ENCODE results near the gene PLCB3.
"Not testable (repeated sequence)": the region's sequence is repeated elsewhere in the genome, so short reads cannot be mapped to it uniquely, and the experiment has no call there.

PLCB3 gene

DNA sequence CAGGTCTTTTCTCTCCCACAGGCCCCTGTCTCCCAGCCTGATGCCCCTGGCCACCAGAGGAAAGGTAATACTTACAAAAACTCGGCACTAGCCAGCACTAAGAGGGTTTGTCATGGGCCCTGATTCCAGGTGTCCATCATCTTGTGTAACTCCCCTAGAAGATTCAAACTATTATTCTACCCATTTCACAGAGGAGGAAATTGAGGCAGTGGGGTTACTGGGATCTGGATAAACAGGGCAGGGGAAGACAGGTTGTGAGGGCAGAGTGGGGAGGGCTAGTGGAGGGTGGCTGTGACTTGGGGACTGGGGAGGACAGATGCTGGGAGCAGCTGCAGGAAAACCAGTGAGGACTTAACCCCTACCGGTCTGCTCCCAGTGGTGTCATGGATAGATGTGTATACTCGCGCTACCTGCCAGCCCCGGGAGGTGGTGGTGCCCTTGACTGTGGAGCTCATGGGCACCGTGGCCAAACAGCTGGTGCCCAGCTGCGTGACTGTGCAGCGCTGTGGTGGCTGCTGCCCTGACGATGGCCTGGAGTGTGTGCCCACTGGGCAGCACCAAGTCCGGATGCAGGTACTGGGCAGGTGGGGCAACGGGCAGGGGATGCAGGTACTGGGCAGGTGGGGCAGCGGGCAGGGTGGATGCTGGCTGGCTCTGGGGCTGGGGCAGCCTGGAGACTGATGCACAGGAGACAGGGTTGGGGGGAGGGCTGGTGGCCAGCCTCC is 15.7 kb upstream of the PLCB3 start:
- DNase-seq (ENCODE audit: low read depth in 2 of 2) = no peak

DNA sequence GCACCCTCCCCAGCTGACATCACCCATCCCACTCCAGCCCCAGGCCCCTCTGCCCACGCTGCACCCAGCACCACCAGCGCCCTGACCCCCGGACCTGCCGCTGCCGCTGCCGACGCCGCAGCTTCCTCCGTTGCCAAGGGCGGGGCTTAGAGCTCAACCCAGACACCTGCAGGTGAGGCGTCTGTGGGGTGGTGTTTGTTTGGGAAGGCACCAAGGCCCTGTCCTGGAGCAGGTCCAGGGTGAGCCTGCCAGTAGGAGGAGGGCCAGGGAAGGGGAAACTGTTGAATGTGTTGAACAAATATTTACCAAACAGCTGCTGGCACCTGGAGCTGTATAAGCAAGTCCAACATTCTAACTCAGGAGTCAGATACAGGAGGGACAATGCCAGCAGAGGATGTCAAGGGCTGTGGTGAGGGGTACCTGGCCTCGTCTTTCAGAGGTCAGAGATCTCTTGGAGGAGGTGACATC is 13.8 kb upstream of the PLCB3 start:
- no peak for DNase-seq (ENCODE audit: low read depth in 2 of 2)

DNA sequence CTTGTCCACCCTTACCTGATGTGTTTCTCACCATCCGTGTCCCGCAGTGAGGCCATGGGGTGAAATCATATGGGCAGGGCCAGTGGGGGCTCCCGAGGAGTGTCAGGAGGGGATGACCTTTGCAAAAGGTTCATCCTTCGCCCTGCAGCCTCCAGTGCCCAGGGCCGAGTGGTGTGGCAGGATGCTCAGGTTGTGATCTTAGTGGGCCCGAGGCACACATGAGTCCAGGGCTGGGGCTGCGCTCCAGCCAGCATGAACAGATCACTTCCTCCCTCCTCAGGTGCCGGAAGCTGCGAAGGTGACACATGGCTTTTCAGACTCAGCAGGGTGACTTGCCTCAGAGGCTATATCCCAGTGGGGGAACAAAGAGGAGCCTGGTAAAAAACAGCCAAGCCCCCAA is 13.3 kb upstream of the PLCB3 start:
- no peak for DNase-seq (ENCODE audit: low read depth in 2 of 2)

DNA sequence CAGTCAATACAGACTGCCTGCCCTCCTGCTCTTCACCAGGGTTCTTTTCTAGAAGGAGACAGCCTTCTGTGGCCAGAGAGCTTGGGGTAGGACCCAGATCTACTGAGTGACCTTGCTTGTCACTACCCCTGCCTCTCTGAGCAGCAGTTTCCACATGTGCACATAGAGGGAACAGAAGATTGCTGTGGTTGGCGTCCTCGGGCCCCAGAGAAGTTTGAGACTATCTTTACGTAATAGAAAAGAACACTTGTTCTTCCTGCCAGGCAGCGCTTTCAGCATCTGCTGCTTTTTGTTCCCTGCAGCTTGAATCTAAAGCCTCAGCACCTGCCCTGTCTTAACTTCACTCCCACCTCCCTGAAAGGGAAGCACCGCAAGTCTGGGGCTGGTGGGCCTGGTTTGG is 12.3 kb upstream of the PLCB3 start:
- no peak for DNase-seq (ENCODE audit: low read depth in 2 of 2)

DNA sequence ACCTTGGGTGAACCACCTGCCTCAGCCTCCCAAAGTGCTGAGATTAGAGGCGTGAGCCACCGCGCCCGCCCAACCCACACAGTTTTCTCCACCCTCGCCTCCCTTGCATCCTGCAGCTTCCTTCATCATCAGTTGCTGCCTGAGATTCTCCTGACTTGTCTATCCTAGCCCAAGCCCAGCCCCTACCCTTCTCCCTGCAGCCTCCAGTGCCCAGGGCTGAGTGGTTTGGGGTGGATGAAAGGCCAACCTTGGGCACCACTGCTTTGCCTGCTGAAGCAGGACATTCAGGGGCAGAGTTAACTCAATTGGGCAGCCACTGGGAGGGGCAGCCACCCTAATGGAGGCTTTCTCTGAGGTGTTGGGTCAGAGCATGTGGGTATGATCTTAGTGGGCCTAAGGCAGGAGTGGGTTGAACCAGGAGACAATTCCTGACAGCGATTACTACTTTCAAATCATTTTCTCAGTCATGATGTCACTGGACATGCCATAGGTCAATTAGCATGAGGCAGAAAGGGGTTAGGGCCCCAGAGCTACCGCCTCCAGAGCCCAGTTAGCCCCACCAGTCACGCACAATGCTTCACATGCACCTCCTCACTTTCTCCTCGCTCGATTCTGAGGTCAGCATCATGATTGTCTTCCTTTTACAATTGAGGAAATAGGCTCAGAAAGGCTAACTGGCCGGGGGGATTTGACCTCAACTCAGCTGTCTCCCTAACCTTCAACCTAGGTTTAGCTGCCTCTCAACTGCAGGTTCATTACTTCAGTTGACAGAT is 11.5 kb upstream of the PLCB3 start:
- DNase-seq (ENCODE audit: low read depth in 2 of 2) = no peak

DNA sequence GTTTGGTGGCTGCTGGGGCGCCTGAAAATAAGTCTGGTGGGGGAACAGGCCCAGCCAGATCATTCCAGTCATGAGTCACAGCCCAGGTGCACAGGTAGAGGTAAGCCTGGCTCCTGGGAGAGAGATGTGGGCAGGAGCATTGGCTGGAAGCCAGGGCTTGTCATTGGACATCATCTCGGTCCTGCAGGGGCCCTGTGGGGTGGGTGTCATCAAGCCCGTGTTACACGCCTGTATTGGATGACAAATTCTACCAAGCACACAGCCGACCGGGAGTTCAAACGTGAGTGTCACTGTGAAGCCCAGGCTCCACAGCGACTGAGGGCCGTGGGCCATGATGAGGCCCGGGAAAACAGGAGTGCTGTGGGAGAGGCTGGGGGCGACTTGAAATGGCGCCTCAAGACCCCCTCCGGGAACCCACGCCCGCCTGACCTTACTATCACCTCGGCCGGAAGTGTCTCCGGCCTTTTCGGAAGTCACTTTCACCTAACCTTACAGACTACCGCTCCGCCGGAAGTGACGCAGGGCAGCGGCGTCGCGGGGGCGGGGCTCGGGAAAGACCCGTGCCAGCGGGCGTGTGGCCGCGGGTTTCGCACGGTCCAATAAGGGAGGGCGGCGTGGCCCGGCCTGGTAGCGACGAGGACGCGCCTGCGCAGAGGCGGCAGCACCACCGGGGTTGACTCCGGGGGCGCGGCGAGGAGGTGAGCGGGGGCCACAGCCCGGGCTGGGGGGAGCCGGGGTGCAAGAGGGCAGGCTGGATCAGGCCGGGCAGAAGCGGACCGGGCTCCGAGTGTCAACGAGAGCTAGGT is 10.7 kb upstream of the PLCB3 start, which contains the start of gene FKBP2:
TSS of gene FKBP2 (plus strand) at position 661 of the 806 bp plus-strand sequence. CDS start 1,293 bp downstream, outside the sequence.
- DNase-seq (ENCODE audit: low read depth in 2 of 2) = peak; percentile 96 to 99

DNA sequence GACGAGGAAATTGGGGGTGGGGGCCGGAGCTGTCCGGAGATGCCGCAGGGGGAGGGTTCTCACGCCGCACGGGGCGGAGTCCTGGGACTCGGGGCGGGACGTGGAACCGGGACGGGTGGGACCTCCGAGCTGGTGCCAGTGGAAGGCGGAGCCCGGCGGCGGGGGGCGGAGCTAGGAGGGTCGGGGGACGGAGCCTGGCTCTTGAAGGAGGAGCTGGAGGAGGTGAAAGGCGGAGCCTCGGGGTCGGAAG is 10.2 kb upstream of the PLCB3 start:
- DNase-seq (ENCODE audit: low read depth in 2 of 2) = no peak

DNA sequence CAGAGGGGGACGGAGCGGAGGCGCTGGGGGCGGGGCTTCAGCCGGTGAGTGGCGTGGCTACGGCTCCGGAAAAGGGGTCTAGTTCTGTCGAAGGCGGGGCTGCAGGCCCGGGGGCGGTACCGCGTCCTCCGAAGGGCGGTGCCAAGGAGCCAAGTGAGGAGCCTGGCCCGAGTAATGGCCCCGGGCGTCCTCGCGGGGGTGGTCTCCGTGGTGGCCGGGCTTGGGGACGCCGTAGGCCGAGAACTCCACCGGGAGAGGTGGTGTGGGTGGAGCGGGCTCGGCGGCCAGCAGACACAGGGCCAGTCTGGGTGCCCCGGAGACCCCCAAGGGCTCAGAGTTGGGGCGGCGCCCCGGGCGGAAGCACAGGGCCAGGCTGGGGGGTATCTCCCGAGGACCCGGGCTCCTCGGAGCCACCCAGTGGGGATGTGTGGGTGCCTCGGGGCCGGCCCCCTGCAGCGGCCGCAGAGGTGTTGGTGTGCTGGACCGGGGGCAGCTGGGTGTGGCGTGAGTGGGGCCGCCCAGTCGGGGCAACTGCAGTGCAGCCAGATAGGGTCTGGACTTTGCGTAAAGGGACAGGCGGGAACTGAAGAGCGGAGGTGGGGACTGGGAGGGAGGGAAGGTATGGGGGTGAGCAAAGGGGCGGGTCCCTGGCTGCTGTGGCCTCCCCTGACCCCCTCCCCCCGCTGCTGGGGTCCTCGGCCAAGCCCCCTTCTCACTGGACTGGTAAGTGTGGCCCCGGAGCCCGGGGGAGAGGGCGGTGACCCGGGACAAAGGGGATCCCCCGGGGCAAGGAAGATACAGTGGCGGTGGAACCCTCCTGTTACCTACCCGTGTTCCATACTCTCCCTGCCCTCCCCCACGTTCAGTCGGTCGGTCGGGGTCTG is 9.6 kb upstream of the PLCB3 start:
- DNase-seq (ENCODE audit: low read depth in 2 of 2) = peak; percentile 99 to 100

DNA sequence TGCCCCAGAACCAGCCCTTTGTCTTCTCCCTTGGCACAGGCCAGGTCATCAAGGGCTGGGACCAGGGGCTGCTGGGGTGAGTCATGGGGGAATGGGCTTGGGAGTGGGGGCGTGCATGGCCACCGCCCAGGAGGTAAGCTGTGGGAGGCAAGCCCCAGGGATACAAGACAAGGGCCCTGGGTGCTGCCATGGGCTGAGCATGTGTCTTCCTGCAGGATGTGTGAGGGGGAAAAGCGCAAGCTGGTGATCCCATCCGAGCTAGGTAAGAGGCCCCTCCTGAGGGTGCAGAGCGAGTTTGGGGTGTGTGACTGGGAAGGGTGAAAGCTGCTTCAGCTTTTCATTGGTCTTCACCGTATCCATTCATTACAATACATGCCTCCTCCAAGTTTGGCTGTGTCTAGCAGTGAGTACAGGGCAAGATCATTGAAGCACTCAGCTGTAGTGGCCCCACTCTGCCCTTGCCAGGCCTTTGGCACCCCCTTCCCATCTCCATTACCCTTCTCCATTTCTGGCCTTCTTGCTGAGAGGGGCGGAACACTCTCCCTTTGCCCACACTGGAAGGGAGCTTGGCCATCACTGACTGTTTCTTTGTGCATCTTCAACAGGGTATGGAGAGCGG is 8.0 kb upstream of the PLCB3 start:
- DNase-seq (ENCODE audit: low read depth in 2 of 2) = no peak

DNA sequence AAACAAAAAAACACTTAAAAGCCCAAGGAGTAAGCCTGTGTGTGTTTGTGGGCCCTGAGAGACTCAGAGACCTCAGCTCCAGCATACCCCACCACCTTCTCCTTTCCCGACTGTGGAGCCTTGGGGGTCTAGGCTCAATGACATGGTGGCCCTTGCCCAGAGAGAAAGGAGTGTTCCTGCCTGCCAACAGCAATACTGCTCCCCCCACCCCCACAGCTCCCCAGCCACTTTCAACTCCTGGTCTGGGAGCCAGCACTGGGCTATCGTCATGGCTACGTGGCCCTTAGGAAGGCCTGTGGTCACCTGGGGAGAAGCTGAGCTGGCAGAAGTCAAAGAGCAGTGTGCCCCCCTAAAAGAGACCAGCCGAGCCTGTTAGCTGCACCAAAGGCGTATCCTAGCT is 7.2 kb upstream of the PLCB3 start:
- DNase-seq (ENCODE audit: low read depth in 2 of 2) = no peak

DNA sequence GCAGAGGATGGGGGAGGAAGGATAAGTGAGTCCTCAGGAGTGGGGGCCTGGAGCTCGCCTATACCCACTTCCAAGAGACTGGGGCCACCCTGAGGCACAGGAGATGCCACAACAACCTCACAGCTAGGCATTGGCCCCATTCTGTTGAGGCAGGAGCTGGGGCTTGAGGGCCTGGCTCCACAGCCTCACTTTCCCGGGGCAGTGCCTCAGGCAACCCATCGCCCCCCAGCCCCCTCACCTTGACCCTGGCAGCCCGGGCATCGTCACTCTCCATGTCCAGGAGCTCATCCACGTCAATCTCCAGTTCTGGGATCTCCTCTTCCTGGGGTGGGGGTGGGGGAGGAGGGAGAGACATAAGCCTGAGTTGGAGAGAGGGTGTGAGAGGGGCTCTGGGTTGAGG is 6.4 kb upstream of the PLCB3 start:
- no peak for DNase-seq (ENCODE audit: low read depth in 2 of 2)

DNA sequence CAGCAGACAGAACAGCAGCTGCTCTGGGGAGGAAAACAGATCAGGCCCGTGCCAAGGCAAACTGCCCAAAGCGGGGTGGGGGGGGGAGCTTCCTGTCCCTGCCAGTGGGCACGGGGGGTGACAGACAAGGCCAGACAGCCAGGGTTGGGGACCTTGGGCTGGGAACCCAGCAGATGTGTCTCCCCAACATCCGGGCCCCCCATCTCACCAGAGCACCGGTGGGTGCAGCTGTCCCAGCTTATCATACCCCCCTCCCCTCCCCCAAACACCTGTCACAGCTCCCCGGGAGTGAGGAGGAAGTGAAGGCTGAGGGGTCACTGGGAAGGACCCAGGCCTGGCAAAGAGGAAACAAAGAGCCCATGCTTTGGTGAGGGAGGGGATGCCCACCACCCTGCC is 5.9 kb upstream of the PLCB3 start:
- peak in 1 of 2 donors; percentile 46 for DNase-seq (ENCODE audit: low read depth in 2 of 2)

DNA sequence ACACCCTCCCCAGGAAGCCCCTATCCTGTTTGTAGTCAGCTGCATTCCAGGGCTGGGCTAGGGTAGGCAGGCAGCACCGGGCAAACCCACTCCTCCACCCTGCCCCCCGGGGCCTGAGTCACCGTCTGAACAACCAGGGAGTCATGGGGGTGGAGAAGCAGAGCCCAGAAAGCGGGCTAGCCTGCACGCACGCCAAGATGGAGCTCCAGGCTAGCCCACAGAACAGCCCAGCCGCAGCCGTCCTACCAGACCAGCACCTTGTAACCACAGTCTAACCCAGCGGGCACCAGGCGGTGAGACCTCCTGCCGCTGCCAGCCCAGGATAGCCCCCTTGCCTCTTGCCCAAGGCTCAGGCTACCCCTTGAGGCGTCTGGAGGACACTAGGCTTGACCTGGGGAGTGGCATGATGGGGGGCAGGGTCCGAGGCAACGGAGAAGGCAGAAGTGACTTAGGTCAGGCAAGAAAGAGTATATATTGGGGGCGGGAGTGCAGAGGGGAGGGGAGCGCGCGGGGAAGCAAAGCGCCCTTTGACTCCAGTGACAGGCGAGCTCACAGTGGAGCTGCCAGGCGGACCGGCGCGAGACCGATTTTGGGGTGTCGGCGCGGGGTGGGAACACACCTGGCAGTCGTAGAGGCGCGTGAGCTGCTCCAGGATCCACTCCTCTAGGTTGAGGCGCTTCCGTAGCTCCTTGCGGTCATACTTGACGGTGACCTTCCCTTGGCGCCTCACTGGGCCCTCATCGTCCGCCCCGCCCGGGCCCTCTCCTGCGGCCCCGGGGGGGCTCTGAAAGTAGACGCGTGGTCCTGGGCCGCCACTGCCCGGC is 5.3 kb upstream of the PLCB3 start:
- peak; percentile 79 to 84 for DNase-seq (ENCODE audit: low read depth in 2 of 2)

DNA sequence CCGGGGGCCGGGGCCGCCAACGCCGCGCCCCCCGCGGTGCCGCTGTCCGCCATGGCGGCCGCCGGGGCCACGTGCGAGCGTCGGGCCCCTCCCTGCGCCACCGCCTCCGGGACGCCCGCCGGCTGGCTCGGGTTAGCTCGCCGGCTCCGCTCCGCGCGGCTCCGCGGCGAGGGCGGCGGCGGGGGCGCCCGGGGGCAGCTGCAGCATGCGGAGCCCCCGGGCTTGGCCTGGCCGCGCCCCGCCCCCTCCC is 4.8 kb upstream of the PLCB3 start:
- DNase-seq (ENCODE audit: low read depth in 2 of 2) = not testable (repeated sequence)

DNA sequence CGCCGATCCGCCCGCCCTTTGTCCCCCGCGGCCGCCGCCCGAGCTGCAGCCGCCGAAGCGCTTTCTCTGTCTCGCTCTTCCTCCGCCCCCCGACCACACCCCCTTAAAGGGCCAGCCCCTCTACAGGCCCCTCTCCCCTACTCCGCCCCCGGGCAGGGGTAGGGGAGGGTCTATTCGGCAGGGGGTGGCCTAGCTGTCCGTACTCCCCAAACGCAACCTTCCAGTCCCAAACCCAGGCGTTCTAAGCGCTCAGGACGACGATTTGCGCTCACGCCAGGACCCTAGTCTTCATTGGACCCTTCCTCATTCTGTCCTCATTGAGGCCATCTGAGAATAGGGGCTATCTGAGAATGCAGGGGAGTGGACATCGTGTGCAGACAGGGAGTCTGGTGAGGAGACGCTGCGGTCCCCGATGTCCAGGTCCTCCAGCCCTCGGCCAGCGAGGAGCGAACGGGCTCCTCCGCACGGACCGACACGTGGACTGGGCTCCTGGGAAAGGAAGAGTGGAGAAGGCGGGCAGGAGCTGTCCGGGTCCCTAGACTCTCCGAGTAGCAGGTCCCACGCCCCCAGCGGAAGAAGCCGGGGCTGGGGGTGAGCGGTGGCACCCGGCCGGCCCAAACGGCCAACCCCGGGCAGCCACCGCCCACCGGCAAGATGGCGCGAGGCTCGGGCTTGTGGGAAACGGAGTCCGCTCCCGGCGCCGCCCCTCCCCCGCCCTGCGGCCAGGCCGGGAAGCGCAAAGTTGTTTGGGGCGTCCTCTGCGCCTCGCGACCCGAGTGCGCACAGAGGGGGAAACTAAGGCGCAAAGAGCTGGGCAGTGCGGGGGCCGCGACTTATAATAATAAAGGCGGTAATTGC is 4.2 kb upstream of the PLCB3 start, which contains the start of gene PPP1R14B:
TSS of gene PPP1R14B (minus strand) at position 73 of the 858 bp plus-strand sequence. CDS start 270 bp downstream, outside the sequence.
- peak; percentile 63 to 79 for DNase-seq (ENCODE audit: low read depth in 2 of 2)

DNA sequence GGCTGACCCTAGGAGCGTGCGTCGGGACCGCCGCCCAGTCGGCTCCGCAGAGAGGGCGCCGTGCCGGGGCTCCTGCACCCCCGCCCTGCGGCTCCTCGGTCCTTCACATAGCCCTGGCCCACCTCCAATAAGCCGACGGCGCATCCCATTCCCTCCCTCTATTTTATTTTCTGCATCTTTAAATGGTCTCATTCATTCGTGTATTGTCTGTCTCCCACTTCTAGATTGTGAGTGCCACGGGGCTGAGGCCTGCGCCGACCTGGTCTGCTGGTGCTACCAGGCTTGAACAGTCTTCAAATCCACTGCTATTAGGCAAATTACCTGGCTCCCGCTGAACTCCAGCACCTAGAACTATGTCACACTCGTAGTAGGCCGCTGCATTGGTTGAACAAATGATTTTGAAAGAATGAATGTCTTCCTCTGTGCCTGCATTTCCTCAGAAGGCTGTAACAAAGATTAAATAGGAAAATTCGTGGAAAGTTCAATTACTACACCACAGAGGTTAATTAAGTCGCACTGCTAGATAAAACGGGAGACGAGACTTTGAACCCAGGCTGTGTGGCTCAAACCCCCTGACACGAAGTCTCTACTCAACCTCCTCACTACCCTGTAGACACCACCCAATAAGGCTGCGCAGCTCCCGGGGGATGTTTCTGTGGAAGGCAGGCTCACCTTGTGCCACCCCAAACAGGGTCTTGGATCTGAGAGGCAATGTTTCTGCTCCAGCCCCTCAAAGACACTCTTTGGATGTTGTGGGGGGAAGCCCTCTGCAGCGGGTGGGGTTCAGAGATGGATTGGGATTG is 3.4 kb upstream of the PLCB3 start:
- DNase-seq (ENCODE audit: low read depth in 2 of 2) = no peak

DNA sequence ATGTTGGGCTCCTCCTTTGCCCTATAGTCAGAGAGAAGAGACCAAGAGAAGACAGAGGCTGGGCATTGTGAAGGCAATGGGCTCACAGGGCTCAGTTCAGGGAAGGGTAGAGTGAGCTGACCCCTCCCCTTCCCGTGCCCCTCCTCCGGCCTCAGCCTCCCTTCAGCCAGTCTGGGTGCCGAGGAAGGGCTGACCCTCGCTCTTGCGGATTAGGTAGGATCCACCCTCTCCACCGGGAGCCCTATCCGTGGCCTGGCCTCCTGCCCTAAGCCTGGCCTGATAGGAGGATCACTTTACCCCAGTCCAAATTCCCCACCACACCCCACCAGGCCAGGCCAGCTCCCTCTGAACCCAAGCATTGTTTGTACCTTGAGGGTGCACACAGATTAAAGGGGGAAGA is 2.8 kb upstream of the PLCB3 start:
- DNase-seq (ENCODE audit: low read depth in 2 of 2) = no peak

DNA sequence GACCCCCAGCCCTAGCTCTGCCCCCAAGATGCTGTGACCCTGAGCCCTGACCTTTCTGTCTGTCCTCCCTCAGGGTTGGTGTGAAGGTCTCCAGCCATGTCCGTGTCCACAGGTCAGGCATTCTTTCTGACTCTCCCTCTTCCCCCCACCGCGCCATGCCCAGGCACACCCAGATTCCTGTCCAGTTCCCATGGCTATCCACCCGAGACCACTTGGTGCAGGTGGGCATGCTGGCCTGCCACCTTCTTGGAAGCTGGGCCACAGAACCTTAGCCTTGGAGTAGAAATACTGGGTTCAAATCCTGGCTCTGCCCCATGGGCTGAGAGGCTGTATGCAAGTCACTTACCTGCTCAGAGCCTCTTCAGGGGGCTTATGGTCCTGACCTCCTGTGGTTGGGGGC is 2.3 kb upstream of the PLCB3 start:
- no peak for DNase-seq (ENCODE audit: low read depth in 2 of 2)

All from stimulated activated CD8-positive, alpha-beta memory T cell treated with anti-CD3 and anti-CD28 coated beads, Interleukin-7, amount 100 ng/mL, for 4 hours (primary cell).